BLaER1 treated with 17β-estradiol and CSF1 and Interleukin-3, amounts not matched to agents 10 nM and 100 nM (cell line): ENCODE results near the gene AIFM1.
A peak's percentile ranks its signal among the peaks of the same experiment; 100 is the strongest.

ENCODE experiments used
- H3K27ac ChIP-seq, 11 experiments: shearing (Covaris generic); formaldehyde crosslinking; 2 replicates each; pipeline ENCODE4 v1.8.1; 2022
- H3K27me3 ChIP-seq, 11 experiments: shearing (Covaris generic); formaldehyde crosslinking; 2 replicates each; pipeline ENCODE4 v1.8.1; 2022
- H3K36me3 ChIP-seq, 11 experiments: shearing (Covaris generic); formaldehyde crosslinking; 2 replicates each; pipeline ENCODE4 v1.8.1; 2022
- H3K4me1 ChIP-seq, 10 experiments: shearing (Covaris generic); formaldehyde crosslinking; 2 replicates each; pipeline ENCODE4 v1.8.1; 2022
- H3K4me2 ChIP-seq, 11 experiments: shearing (Covaris generic); formaldehyde crosslinking; 2 replicates each; pipeline ENCODE4 v1.8.1; 2022
- H3K4me3 ChIP-seq, 10 experiments: shearing (Covaris generic); formaldehyde crosslinking; 2 replicates each; pipeline ENCODE4 v1.8.1; 2022
- H3K9ac ChIP-seq, 11 experiments: shearing (Covaris generic); formaldehyde crosslinking; 2 replicates each; pipeline ENCODE4 v1.8.1; 2022
- H3K9me3 ChIP-seq, 11 experiments: shearing (Covaris generic); formaldehyde crosslinking; replicated peaks in 1 of 11; 2 replicates each; pipeline ENCODE4 v1.8.1; 2022
- H4K20me1 ChIP-seq, 11 experiments: shearing (Covaris generic); formaldehyde crosslinking; 2 replicates each; pipeline ENCODE4 v1.8.1; 2022
- Cebpa-rat ChIP-seq, 11 experiments: shearing (Covaris generic); IDR thresholded peaks; 2 replicates each; pipeline ENCODE4 v1.8.1; 2022

AIFM1 gene

GRCh38 chrX:130098210-130098552 is 67.5 kb downstream of the AIFM1 start:
- no peak overlapping the region for H3K4me3 ChIP-seq
- no peak for TF ChIP-seq Cebpa-rat (IDR thresholded peaks at IDR 0.05)
- H3K27me3 ChIP-seq, result peaks cover 23 to 85% (median 67%) of the 10 kb centered on the region in 11 experiments; a peak in 21 of 22 replicates

GRCh38 chrX:130097507-130098209 is 68.0 kb downstream of the AIFM1 start:
- H3K36me3 ChIP-seq, result peaks cover 0 to 7% (median 0%) of the 10 kb centered on the region in 11 experiments; a peak in 3 of 22 replicates
- H3K9ac ChIP-seq, result peak overlapping the region in 10 of 11 experiments; percentile 24 to 65 (median 50); a peak in 17 of 22 replicates
- peaks cover 32 to 100% (median 84%) of the 10 kb centered on the region in 11 experiments for H4K20me1 ChIP-seq
- peak overlapping the region; percentile 46 to 78 (median 71) for H3K4me2 ChIP-seq
- no peak overlapping the region for H3K4me3 ChIP-seq
- TF ChIP-seq Cebpa-rat (IDR thresholded peaks at IDR 0.05), result no peak
- peaks cover 0 to 4% (median 0%) of the 10 kb centered on the region in 11 experiments; a peak in 1 of 22 replicates for H3K9me3 ChIP-seq
- H3K4me1 ChIP-seq, result peaks cover 56 to 83% (median 73%) of the 10 kb centered on the region in 10 experiments
- H3K27me3 ChIP-seq, result peaks cover 23 to 88% (median 66%) of the 10 kb centered on the region in 11 experiments; a peak in 21 of 22 replicates
- peak overlapping the region in 9 of 11 experiments; percentile 30 to 66 (median 53); a peak in 16 of 22 replicates for H3K27ac ChIP-seq

More at GRCh38 chrX:130098210-130098552, 67.5 kb downstream of the AIFM1 start:
- peak overlapping the region; percentile 46 to 78 (median 71) for H3K4me2 ChIP-seq
- H3K36me3 ChIP-seq, result peaks cover 0 to 7% (median 0%) of the 10 kb centered on the region in 11 experiments; a peak in 3 of 22 replicates
- peak overlapping the region in 9 of 11 experiments; percentile 30 to 66 (median 53); a peak in 16 of 22 replicates for H3K27ac ChIP-seq
- H3K9ac ChIP-seq, result peak overlapping the region in 10 of 11 experiments; percentile 24 to 65 (median 50); a peak in 17 of 22 replicates
- peaks cover 0 to 4% (median 0%) of the 10 kb centered on the region in 11 experiments; a peak in 1 of 22 replicates for H3K9me3 ChIP-seq
- H3K4me1 ChIP-seq, result peaks cover 53 to 77% (median 71%) of the 10 kb centered on the region in 10 experiments
- H4K20me1 ChIP-seq, result peaks cover 30 to 100% (median 81%) of the 10 kb centered on the region in 11 experiments

GRCh38 chrX:130095249-130096030 is 70.2 kb downstream of the AIFM1 start:
- no peak for TF ChIP-seq Cebpa-rat (IDR thresholded peaks at IDR 0.05)
- H3K4me3 ChIP-seq, result no peak overlapping the region
- peaks cover 23 to 94% (median 71%) of the 10 kb centered on the region in 11 experiments for H3K27me3 ChIP-seq
- peaks cover 64 to 99% (median 90%) of the 10 kb centered on the region in 10 experiments for H3K4me1 ChIP-seq
- H3K27ac ChIP-seq, result peak overlapping the region in 4 of 11 experiments; percentile 1 to 48 (median 5); a peak in 3 of 22 replicates
- H4K20me1 ChIP-seq, result peaks cover 43 to 91% (median 82%) of the 10 kb centered on the region in 11 experiments
- peak overlapping the region in 10 of 11 experiments; percentile 2 to 57 (median 34); a peak in 16 of 22 replicates for H3K4me2 ChIP-seq
- peak overlapping the region in 1 of 11 experiments; percentile 17; a peak in 1 of 22 replicates for H3K9ac ChIP-seq
- H3K9me3 ChIP-seq, result 0 out of 22 replicates have a peak, but pooled peaks cover 0 to 4% (median 0%) of the 10 kb centered on the region in 11 experiments
- peaks cover 0 to 3% (median 0%) of the 10 kb centered on the region in 11 experiments; a peak in 3 of 22 replicates for H3K36me3 ChIP-seq

GRCh38 chrX:130094696-130095095 is 70.9 kb downstream of the AIFM1 start:
- Histone ChIP-seq H3K4me1 (peaks cover 61 to 99% (median 90%) of the 10 kb centered on the region in 10 experiments), H3K9me3 (no peaks in the 10 kb centered on the region), H3K4me3 (no peak overlapping the region), H3K27ac (peak overlapping the region in 3 of 11 experiments; percentile 4 to 48 (median 20); a peak in 2 of 22 replicates), H3K9ac (0 out of 22 replicates have a peak overlapping the region, but pooled peaks of 1 of the 11 experiments have one; percentile 19), H3K4me2 (peak overlapping the region in 9 of 11 experiments; percentile 24 to 57 (median 36); a peak in 17 of 22 replicates), H3K27me3 (peaks cover 24 to 91% (median 67%) of the 10 kb centered on the region in 11 experiments), H4K20me1 (peaks cover 43 to 86% (median 74%) of the 10 kb centered on the region in 11 experiments), H3K36me3 (peaks cover 0 to 3% (median 0%) of the 10 kb centered on the region in 11 experiments; a peak in 2 of 22 replicates)
- TF ChIP-seq Cebpa-rat (IDR thresholded peaks at IDR 0.05), result no peak

- Histone ChIP-seq H3K4me1 (peaks cover 60 to 99% (median 90%) of the 10 kb centered on the region in 10 experiments), H4K20me1 (peaks cover 43 to 85% (median 66%) of the 10 kb centered on the region in 11 experiments), H3K9ac (no peak overlapping the region), H3K4me3 (no peak overlapping the region), H3K9me3 (no peaks in the 10 kb centered on the region), H3K36me3 (peaks cover 0 to 3% (median 0%) of the 10 kb centered on the region in 11 experiments; a peak in 2 of 22 replicates), H3K4me2 (peak overlapping the region in 4 of 11 experiments; percentile 3 to 89 (median 42); a peak in 3 of 22 replicates), H3K27ac (0 out of 22 replicates have a peak overlapping the region, but pooled peaks of 1 of the 11 experiments have one; percentile 82), H3K27me3 (peaks cover 30 to 93% (median 67%) of the 10 kb centered on the region in 11 experiments)
- no peak for TF ChIP-seq Cebpa-rat (IDR thresholded peaks at IDR 0.05)
These were observed 72.4 kb downstream of the AIFM1 start for GRCh38 chrX:130093271-130093670.

GRCh38 chrX:130091980-130092522 is 73.6 kb downstream of the AIFM1 start:
- Histone ChIP-seq H3K4me1 (peaks cover 65 to 99% (median 91%) of the 10 kb centered on the region in 10 experiments), H3K4me3 (peak overlapping the region in 8 of 10 experiments; percentile 27 to 63 (median 42); a peak in 11 of 20 replicates), H3K9ac (peak overlapping the region; percentile 39 to 73 (median 67); a peak in 20 of 22 replicates), H3K36me3 (peaks cover 0 to 3% (median 0%) of the 10 kb centered on the region in 11 experiments; a peak in 1 of 22 replicates), H3K27me3 (peaks cover 34 to 93% (median 67%) of the 10 kb centered on the region in 11 experiments), H3K4me2 (peak overlapping the region; percentile 74 to 93 (median 87)), H3K9me3 (no peaks in the 10 kb centered on the region), H3K27ac (peak overlapping the region in 10 of 11 experiments; percentile 63 to 84 (median 76); a peak in 21 of 22 replicates), H4K20me1 (peaks cover 34 to 85% (median 64%) of the 10 kb centered on the region in 11 experiments; a peak in 21 of 22 replicates)
- no peak for TF ChIP-seq Cebpa-rat (IDR thresholded peaks at IDR 0.05)

GRCh38 chrX:130090364-130090763 is 75.3 kb downstream of the AIFM1 start:
- no peak for TF ChIP-seq Cebpa-rat (IDR thresholded peaks at IDR 0.05)
- no peaks in the 10 kb centered on the region for H3K9me3 ChIP-seq
- H3K9ac ChIP-seq, result no peak overlapping the region
- H3K4me2 ChIP-seq, result peak overlapping the region; percentile 37 to 93 (median 87); a peak in 19 of 22 replicates
- H3K4me1 ChIP-seq, result peaks cover 76 to 100% (median 94%) of the 10 kb centered on the region in 10 experiments
- H4K20me1 ChIP-seq, result peaks cover 20 to 86% (median 61%) of the 10 kb centered on the region in 11 experiments; a peak in 20 of 22 replicates
- peaks cover 0 to 4% (median 0%) of the 10 kb centered on the region in 11 experiments; a peak in 2 of 22 replicates for H3K36me3 ChIP-seq
- H3K4me3 ChIP-seq, result no peak overlapping the region
- peaks cover 44 to 93% (median 69%) of the 10 kb centered on the region in 11 experiments for H3K27me3 ChIP-seq
- peak overlapping the region in 5 of 11 experiments; percentile 0 to 78 (median 21); a peak in 2 of 22 replicates for H3K27ac ChIP-seq
